ENCODE results near the gene TSPAN10. TPM values are rescaled to one million over a fixed set of nuclear protein-coding genes. Genes with fewer than 3 reads are reported as not detected.
"Not testable (repeated sequence)": the region's sequence is repeated elsewhere in the genome, so short reads cannot be mapped to it uniquely, and the experiment has no call there.

The TSPAN10 gene
- polyA plus RNA-seq, 3 donors = 1.5 to 6.6 (median 3.9) TPM

DNA sequence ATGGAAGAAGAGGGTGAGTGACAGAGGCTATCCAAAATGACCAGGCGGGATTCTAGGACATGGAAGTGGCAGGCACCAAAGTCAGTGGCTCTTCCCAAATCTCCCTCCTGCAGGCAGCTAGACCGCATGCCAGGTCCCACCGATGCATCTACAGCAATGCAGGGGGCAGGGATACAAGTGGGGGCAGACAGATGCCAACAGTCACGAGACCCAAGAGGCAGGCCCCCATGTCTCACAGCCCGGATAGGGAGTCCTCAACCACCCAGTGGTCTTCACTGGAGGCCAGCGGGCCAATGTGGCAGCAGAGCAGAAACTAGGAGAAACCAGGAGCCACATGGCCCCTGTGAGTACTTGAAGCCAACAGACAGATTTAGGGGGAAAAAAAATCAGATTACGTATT is 20.1 kb upstream of the TSPAN10 start:
- DNase-seq (ENCODE audit: extremely low read depth in 1 of 11, low read depth in 9 of 11, low spot score in 4 of 11) = no peak

- DNase-seq (ENCODE audit: extremely low read depth in 1 of 11, low read depth in 9 of 11, low spot score in 4 of 11) = not testable (repeated sequence)
Measured at GRCh38 chr17:81618307-81618706, 18.7 kb upstream of the TSPAN10 start.

- no peak for DNase-seq (ENCODE audit: extremely low read depth in 1 of 11, low read depth in 9 of 11, low spot score in 4 of 11)
Measured at GRCh38 chr17:81621494-81622130, 15.4 kb upstream of the TSPAN10 start.

DNA sequence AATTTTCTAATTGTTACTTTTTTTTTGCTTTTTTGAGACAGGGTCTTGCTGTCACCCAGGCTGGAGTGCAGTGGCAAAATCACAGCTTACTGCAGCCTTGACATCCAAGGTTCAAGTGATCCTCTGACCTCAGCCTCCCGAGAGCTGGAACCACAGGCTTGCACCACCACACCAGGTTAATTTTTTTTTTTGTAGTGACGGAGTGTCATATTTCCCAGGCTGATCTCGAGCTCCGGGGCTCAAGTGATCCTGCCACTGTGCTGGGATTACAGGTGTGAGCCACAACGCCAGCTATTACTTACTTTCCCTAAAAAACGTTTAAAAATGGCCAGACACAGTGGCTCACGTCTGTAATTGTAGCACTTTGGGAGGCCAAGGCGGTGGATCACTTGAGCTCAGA is 6.7 kb upstream of the TSPAN10 start:
- no peak for DNase-seq (ENCODE audit: extremely low read depth in 1 of 11, low read depth in 9 of 11, low spot score in 4 of 11)

- no peak for DNase-seq (ENCODE audit: extremely low read depth in 1 of 11, low read depth in 9 of 11, low spot score in 4 of 11)
Measured at GRCh38 chr17:81631482-81631881, 5.5 kb upstream of the TSPAN10 start.

- no peak for DNase-seq (ENCODE audit: extremely low read depth in 1 of 11, low read depth in 9 of 11, low spot score in 4 of 11)
Measured at GRCh38 chr17:81635431-81635830, 1.6 kb upstream of the TSPAN10 start.

DNA sequence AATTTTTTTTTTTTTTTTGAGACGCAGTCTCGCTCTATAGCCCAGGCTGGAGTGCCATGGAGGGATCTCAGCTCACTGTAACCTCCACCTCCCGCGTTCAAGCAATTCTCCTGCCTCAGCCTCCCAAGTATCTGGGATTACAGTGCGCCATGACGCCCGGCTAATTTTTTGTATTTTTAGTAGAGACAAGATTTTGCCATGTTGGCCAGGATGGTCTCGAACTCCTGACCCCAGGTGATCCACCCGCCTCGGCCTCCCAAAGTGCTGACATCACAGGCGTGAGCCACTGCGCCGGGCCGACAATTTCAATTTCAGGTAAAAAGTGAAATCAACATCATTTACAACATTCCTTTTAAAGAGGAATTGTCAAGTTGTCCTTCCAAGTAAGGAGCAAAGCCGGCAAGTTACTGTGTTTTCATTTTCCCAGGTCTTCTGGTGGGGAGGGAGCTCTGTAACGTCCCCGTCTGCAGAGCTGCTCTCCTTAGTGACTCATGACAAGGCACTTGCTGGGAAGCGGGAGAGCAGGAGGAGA is 957 bp upstream of the TSPAN10 start:
- DNase-seq (ENCODE audit: extremely low read depth in 1 of 11, low read depth in 9 of 11, low spot score in 4 of 11) = no peak

DNA sequence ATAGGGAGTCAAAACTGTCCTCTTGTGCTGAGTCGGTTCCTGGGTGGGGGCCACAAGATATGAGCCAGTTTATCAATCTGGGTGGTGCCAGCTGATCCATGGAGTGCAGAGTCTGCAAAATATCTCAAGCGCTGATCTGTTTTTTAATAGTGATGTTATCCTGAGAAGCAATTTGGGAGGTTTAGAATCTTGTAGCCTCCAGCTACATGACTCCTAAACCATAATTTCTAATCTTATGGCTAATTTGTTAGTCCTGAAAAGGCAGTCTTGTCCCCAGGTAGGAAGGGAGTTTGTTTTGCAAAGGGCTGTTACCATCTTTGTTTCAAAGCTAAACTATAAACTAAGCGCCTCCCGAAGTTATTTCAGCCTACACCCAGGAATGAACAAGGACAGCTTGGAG is 1.7 kb downstream of the TSPAN10 start:
- no peak for DNase-seq (ENCODE audit: extremely low read depth in 1 of 11, low read depth in 9 of 11, low spot score in 4 of 11)

DNA sequence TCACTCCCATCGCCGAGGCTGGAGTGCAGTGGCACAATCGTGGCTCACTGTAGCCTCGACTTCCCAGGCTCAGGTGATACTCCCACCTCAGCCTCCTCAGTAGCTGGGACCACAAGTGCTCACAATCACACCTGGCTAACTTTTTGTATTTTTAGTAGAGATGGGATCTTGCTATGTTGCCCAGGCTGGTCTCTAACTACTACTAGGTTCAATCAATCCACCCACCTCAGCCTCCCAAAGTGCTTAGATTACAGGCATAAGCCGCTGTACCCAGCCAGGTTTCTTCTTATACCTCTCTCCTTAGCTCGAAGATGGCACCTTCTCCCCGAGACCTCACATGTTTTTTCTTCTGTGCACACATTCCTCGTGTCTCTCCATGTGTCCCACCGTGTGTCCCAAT is 3.0 kb downstream of the TSPAN10 start:
- no peak for DNase-seq (ENCODE audit: extremely low read depth in 1 of 11, low read depth in 9 of 11, low spot score in 4 of 11)

DNA sequence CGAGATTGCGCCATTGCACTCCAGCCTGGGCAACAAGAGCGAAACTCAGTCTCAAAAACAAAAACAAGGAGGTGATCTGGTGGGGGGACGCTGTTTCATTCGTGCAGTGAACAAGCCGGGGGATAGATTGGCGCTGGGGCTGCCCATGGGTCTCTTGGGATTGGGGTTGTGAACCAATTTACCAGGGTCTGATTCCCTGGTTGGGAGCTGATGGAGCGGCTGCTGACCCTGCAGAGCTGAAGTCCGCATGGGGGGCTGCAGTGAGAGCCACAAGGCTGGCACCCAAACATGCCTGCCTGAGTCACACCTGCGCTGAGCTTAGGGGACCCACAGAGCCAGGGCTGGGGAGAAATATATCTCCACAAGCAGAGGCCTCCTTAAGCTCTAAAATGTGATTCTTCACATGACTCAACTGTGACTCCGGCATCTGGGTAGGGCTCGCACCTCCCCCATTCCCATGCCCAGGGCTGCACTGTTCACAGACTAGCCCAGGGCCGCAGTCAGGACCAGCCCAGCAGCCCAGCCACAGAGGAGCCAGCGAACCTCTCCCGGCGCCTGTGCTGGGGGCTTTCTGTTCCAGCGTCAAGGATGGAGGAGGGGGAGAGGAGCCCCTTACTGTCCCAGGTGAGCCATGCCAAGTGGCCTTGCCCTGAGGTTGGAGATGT is 5.0 kb downstream of the TSPAN10 start:
- no peak for DNase-seq (ENCODE audit: extremely low read depth in 1 of 11, low read depth in 9 of 11, low spot score in 4 of 11)

GRCh38 chr17:81644496-81644895 is 7.5 kb downstream of the TSPAN10 start:
- no peak for DNase-seq (ENCODE audit: extremely low read depth in 1 of 11, low read depth in 9 of 11, low spot score in 4 of 11)

DNA sequence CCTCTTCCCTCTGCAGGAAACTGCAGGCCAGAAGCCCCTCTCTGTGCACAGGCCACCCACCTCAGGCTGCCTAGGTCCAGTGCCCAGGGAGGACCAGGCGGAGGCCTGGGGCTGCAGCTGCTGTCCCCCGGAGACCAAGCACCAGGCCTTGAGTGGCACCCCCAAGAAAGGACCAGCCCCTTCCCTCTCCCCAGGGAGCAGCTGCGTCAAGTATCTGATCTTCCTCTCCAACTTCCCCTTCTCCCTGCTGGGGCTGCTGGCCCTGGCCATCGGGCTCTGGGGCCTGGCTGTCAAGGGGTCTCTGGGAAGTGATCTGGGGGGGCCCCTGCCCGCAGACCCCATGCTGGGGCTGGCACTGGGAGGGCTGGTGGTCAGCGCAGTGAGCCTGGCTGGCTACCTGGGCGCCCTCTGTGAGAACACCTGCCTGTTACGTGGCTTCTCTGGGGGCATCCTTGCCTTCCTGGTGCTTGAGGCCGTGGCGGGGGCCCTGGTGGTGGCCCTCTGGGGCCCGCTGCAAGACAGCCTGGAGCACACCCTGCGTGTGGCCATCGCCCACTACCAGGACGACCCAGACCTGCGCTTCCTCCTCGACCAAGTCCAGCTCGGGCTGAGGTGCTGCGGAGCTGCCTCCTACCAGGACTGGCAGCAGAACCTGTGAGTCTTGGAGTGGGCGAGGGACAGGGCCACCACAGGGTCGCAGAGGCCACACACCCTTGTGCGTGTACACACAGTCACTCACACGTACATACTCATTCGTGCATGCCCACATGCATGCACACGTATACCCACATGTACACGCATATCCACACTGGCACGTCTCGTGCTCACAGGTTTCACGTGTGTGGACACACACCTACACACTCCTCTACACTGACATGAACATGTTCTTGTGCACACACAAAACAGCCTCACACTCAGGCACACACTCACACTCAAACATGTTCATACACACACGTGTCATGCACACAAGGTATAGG is 8.3 kb downstream of the TSPAN10 start:
- no peak for DNase-seq (ENCODE audit: extremely low read depth in 1 of 11, low read depth in 9 of 11, low spot score in 4 of 11)

DNA sequence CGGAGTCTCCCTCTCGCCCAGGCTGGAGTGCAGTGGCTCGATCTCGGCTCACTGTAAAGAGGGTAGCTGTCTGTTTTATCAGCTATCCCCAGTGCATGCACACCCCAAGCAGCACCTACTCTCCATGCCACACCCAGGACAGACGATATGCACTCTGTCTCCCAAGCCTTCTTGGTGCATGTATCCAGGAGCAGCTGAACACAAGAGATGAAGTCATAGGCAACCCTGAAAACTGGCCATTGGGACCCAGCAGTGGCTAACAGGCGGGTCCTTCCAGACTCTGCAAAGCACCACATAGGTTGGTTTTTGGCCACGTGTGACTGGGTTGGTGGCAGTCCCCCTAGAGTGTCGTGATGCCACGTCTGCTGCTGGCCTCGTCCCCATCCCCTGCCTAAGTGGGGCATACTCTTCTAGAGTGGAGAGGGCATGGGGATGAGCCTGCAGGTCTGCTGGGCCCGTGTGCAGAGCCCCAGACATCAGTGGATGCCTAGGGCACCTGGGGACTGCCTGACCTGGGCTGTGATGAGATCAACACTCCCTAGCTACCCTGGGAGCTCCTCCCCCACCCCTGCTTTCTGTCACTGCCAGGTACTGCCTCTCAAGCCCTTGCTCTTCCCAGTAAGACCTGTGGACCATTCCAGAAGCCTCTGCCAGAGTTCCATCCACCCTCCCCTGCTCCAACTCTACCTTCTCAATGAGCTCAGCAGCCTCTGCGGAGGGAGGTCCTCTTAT is 10.0 kb downstream of the TSPAN10 start:
- DNase-seq (ENCODE audit: extremely low read depth in 1 of 11, low read depth in 9 of 11, low spot score in 4 of 11) = no peak

- DNase-seq (ENCODE audit: extremely low read depth in 1 of 11, low read depth in 9 of 11, low spot score in 4 of 11) = no peak
Measured at GRCh38 chr17:81647640-81648012, 10.6 kb downstream of the TSPAN10 start.

DNA sequence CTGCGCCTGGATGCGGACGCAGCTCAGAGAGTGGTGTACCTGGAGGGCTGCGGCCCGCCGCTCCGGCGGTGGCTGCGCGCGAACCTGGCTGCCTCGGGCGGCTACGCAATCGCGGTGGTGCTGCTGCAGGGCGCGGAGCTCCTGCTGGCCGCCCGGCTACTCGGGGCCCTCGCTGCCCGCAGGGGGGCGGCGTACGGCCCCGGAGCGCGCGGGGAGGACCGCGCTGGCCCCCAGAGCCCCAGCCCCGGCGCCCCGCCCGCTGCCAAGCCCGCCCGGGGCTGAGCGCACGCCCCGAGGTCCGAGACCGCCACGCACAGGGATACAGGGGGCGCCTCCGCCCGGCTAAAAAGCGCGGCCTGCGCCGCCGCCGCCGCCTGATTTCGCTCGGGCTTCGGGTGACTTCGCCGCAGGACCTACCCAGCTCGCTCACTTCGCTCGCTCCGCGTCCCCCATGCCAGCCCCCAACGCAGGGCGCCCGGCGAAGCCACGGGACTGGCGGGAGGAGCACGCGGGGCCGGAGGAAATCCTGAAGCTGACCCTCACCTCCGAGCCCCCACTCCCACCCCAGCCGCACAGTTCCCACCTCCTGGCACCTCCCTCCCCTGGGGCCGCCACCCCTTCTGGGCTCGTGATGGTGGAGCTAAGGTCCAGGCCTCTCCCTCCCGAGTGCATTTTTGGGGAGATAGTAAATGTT is 11.2 kb downstream of the TSPAN10 start:
- DNase-seq (ENCODE audit: extremely low read depth in 1 of 11, low read depth in 9 of 11, low spot score in 4 of 11) = no peak

DNA sequence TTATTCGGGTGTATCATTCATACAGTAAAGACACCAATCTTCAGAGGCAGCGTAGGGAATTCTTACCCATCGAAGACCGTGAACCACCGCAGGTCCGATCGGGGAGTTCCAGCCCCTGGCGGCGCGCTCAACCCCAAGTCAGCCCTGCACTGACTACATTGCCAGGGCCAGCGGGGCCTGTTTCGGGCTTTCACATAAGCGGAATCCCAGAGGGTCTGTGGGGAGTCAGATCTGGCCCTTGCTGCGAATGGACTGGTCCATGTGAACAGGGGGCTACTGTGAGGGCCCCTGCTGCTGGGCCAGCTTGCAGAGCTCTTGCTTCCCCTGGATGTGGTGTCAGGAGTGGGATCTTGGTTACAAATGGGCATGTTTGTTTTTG is 11.7 kb downstream of the TSPAN10 start:
- no peak for DNase-seq (ENCODE audit: extremely low read depth in 1 of 11, low read depth in 9 of 11, low spot score in 4 of 11)

- DNase-seq (ENCODE audit: extremely low read depth in 1 of 11, low read depth in 9 of 11, low spot score in 4 of 11) = no peak
Measured at GRCh38 chr17:81650951-81651350, 14.0 kb downstream of the TSPAN10 start.

DNA sequence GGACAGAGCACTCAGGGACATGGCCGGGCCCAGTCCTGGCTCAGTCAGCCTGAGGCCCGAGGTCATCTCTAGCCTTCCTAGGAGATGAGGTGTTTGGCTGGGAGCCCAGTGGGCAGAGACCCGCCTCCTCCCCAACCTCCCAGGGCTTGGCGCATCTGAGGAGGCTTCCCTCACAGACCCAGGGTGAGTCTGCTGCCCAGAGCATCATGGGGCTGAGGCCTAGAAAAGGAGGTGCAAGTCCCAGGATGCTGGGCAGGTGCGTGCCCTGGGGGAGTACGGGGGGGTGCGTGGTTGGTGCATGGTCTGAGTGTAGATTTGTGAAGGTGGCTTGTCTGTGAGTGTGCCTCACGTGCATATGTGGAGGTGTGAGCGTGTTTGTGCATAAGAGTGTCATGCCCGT is 14.7 kb downstream of the TSPAN10 start:
- DNase-seq (ENCODE audit: extremely low read depth in 1 of 11, low read depth in 9 of 11, low spot score in 4 of 11) = no peak

Measured in renal cortex interstitium (tissue), 11 donors.